ENCODE data around the gene NUMA1.

Gene NUMA1, protein sequence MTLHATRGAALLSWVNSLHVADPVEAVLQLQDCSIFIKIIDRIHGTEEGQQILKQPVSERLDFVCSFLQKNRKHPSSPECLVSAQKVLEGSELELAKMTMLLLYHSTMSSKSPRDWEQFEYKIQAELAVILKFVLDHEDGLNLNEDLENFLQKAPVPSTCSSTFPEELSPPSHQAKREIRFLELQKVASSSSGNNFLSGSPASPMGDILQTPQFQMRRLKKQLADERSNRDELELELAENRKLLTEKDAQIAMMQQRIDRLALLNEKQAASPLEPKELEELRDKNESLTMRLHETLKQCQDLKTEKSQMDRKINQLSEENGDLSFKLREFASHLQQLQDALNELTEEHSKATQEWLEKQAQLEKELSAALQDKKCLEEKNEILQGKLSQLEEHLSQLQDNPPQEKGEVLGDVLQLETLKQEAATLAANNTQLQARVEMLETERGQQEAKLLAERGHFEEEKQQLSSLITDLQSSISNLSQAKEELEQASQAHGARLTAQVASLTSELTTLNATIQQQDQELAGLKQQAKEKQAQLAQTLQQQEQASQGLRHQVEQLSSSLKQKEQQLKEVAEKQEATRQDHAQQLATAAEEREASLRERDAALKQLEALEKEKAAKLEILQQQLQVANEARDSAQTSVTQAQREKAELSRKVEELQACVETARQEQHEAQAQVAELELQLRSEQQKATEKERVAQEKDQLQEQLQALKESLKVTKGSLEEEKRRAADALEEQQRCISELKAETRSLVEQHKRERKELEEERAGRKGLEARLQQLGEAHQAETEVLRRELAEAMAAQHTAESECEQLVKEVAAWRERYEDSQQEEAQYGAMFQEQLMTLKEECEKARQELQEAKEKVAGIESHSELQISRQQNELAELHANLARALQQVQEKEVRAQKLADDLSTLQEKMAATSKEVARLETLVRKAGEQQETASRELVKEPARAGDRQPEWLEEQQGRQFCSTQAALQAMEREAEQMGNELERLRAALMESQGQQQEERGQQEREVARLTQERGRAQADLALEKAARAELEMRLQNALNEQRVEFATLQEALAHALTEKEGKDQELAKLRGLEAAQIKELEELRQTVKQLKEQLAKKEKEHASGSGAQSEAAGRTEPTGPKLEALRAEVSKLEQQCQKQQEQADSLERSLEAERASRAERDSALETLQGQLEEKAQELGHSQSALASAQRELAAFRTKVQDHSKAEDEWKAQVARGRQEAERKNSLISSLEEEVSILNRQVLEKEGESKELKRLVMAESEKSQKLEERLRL (N-terminal part only)

DNA sequence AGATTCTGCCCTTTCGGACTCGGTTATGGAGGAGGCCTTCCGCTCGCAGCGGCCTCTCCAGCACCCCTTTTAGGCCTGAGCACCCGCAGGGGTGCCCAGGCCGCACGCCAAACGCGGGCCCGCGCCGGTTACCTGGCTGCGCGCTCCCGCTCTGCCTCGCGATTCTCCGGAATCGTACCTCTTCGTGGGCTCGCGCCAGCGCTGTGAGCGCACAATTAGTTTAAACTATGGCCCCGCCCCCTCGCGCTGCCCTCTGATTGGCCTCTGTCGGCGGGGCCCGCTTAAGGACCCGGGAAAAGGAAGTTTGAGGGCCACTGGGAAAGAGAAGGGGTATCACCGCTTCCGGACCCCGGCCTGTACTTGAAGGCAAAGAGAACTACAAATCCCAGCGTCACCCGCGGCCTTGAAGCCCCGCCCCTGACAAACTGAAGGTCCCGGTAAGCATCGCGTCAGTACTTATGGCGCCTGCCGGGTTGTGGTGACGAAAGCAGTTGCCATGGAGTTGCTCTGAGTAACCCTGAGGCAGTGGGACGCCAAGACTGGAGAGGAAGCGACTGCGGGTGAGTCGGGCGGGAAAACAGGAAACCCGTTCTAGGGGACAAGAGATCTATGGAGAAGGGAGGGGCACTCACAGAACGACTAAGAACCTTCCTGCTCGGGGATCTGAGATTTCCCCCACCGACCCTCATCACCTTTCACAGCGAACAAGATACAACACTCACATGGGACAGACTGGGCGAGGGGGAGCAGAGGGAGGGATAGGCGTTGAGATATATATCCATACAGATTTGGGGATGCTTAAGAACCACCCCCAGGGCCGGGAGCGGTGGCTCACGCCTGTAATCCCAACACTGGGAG lies at the start of gene NUMA1, which contains the start of gene LRRC51:
Gene NUMA1, minus strand, starts transcription at position 217 of the 858 bp plus-strand sequence. CDS start 44,599 bp downstream, outside the sequence.
Gene LRRC51, plus strand, starts transcription at position 525 of the 858 bp plus-strand sequence. CDS start 8,234 bp downstream, outside the sequence.
- Histone ChIP-seq H3K9me3 (ENCODE audit: control insufficient read depth in 2 of 2, low read length in 2 of 2) (no peaks in the 10 kb centered on the region), H3K4me3 (ENCODE audit: low read length in 2 of 2) (peak within 1 kb of the TSS; percentile 84 to 91), H3K27me3 (ENCODE audit: control insufficient read depth in 2 of 2, insufficient read depth in 2 of 2, low read length in 2 of 2) (no peaks in the 10 kb centered on the region), H3K27ac (ENCODE audit: low read depth in 2 of 2, low read length in 2 of 2) (peak within 1 kb of the TSS; percentile 94 to 95), H3K9ac (ENCODE audit: low read depth in 1 of 2, low read length in 2 of 2) (peak within 1 kb of the TSS; percentile 81 to 85), H3K36me3 (ENCODE audit: control insufficient read depth in 2 of 2, insufficient read depth in 2 of 2, low read length in 2 of 2) (no peaks in the 10 kb centered on the region), H3K4me1 (ENCODE audit: control insufficient read depth in 2 of 2, insufficient read depth in 2 of 2, low read length in 2 of 2) (peaks cover 12 to 16% of the 10 kb centered on the region in 2 donors)

DNA sequence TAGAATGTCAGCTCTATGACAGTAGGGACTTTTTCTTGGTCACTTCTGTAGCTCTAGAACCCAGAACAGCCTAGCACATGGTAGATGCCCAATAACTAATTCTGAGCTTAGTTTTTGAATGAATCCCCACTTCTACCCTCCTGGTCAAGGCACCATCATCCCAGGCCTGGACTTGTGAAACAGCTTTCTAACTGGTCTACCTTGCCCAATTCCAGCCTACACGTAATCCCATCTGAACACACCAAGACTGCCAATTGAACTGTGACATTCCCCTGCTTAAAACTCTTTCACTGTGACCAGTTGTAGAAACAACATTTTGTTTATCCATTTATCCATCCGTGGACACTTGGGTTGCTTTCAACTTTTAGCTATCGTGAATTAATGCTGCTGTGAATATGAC lies 49.0 kb upstream of the NUMA1 start:
- Histone ChIP-seq H3K4me1 (ENCODE audit: control insufficient read depth in 2 of 2, insufficient read depth in 2 of 2, low read length in 2 of 2) (peaks cover 0 to 2% of the 10 kb centered on the region in 2 donors), H3K27ac (ENCODE audit: low read depth in 2 of 2, low read length in 2 of 2) (no peak overlapping the region), H3K36me3 (ENCODE audit: control insufficient read depth in 2 of 2, insufficient read depth in 2 of 2, low read length in 2 of 2) (no peaks in the 10 kb centered on the region), H3K27me3 (ENCODE audit: control insufficient read depth in 2 of 2, insufficient read depth in 2 of 2, low read length in 2 of 2) (peaks cover 0 to 2% of the 10 kb centered on the region in 2 donors), H3K4me3 (ENCODE audit: low read length in 2 of 2) (no peak overlapping the region), H3K9me3 (ENCODE audit: control insufficient read depth in 2 of 2, low read length in 2 of 2) (no peaks in the 10 kb centered on the region), H3K9ac (ENCODE audit: low read depth in 1 of 2, low read length in 2 of 2) (no peak overlapping the region)

DNA sequence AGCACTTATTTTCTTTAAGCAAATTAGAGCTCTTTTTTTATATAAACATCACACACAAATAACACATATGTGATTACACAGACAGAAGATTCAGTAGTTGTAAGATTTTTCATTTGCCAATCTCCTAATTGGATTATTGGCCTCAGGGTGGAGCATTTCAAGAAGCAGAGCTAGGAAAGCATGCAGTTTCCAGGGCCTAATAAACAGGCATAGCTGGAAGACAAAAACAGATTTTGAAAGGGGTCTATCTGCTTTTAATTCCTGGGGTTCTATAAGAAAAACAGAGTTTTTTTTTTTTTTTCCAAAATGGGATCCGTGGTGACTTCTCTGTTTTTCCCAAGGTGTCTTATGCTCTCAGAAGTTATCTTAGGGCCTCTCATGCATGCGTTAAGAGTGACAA lies 47.6 kb upstream of the NUMA1 start:
- H3K4me1 ChIP-seq (ENCODE audit: control insufficient read depth in 2 of 2, insufficient read depth in 2 of 2, low read length in 2 of 2), result peaks cover 0 to under 1% of the 10 kb centered on the region in 2 donors
- no peak overlapping the region for H3K9ac ChIP-seq (ENCODE audit: low read depth in 1 of 2, low read length in 2 of 2)
- no peaks in the 10 kb centered on the region for H3K36me3 ChIP-seq (ENCODE audit: control insufficient read depth in 2 of 2, insufficient read depth in 2 of 2, low read length in 2 of 2)
- H3K27ac ChIP-seq (ENCODE audit: low read depth in 2 of 2, low read length in 2 of 2), result no peak overlapping the region
- H3K27me3 ChIP-seq (ENCODE audit: control insufficient read depth in 2 of 2, insufficient read depth in 2 of 2, low read length in 2 of 2), result no peaks in the 10 kb centered on the region
- H3K4me3 ChIP-seq (ENCODE audit: low read length in 2 of 2), result no peak overlapping the region
- H3K9me3 ChIP-seq (ENCODE audit: control insufficient read depth in 2 of 2, low read length in 2 of 2), result no peaks in the 10 kb centered on the region

DNA sequence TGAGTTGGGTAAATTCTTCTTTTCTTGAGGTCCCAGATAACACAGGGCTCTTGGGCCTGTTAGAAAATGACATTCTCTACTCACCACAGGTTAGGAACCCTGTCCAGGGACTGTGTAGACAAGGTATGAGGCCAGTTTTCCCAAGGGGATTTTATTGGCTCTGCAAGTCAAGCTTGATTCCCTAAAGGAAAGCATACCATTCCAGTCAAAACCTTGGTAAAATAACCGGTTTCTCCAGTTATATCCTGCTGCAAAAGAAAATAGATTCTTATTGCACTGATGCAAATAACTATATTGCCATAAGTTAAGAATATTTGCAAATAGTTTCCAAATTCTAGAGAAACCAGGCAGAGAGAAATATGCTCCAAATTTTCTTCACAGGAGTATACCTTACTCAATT lies 45.6 kb upstream of the NUMA1 start:
- Histone ChIP-seq H3K9ac (ENCODE audit: low read depth in 1 of 2, low read length in 2 of 2) (no peak overlapping the region), H3K9me3 (ENCODE audit: control insufficient read depth in 2 of 2, low read length in 2 of 2) (no peaks in the 10 kb centered on the region), H3K27me3 (ENCODE audit: control insufficient read depth in 2 of 2, insufficient read depth in 2 of 2, low read length in 2 of 2) (no peaks in the 10 kb centered on the region), H3K4me1 (ENCODE audit: control insufficient read depth in 2 of 2, insufficient read depth in 2 of 2, low read length in 2 of 2) (no peaks in the 10 kb centered on the region), H3K27ac (ENCODE audit: low read depth in 2 of 2, low read length in 2 of 2) (no peak overlapping the region), H3K4me3 (ENCODE audit: low read length in 2 of 2) (no peak overlapping the region), H3K36me3 (ENCODE audit: control insufficient read depth in 2 of 2, insufficient read depth in 2 of 2, low read length in 2 of 2) (no peaks in the 10 kb centered on the region)

DNA sequence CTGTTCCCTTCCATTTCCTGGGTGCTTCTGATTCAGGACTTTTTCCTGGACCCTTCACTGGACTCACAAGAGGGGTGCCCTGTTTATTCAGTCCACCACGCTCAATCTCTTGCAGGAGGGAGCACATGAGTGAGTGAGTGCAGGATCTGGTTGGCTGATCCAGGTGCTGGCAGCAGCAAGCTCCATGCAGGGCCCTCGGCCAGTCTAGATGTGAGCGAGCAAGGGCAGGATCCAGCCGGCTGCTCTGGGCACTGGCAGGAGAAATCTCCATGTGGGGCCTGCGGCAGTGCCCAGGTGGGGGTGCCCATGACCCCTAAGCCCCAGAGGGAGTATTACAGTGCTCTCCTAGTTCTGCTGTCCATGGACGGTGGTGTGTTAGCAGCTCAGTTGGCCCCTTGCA lies 43.7 kb upstream of the NUMA1 start:
- no peak overlapping the region for H3K9ac ChIP-seq (ENCODE audit: low read depth in 1 of 2, low read length in 2 of 2)
- no peaks in the 10 kb centered on the region for H3K9me3 ChIP-seq (ENCODE audit: control insufficient read depth in 2 of 2, low read length in 2 of 2)
- H3K4me3 ChIP-seq (ENCODE audit: low read length in 2 of 2), result no peak overlapping the region
- no peaks in the 10 kb centered on the region for H3K36me3 ChIP-seq (ENCODE audit: control insufficient read depth in 2 of 2, insufficient read depth in 2 of 2, low read length in 2 of 2)
- H3K27ac ChIP-seq (ENCODE audit: low read depth in 2 of 2, low read length in 2 of 2), result no peak overlapping the region
- no peaks in the 10 kb centered on the region for H3K27me3 ChIP-seq (ENCODE audit: control insufficient read depth in 2 of 2, insufficient read depth in 2 of 2, low read length in 2 of 2)
- no peaks in the 10 kb centered on the region for H3K4me1 ChIP-seq (ENCODE audit: control insufficient read depth in 2 of 2, insufficient read depth in 2 of 2, low read length in 2 of 2)

DNA sequence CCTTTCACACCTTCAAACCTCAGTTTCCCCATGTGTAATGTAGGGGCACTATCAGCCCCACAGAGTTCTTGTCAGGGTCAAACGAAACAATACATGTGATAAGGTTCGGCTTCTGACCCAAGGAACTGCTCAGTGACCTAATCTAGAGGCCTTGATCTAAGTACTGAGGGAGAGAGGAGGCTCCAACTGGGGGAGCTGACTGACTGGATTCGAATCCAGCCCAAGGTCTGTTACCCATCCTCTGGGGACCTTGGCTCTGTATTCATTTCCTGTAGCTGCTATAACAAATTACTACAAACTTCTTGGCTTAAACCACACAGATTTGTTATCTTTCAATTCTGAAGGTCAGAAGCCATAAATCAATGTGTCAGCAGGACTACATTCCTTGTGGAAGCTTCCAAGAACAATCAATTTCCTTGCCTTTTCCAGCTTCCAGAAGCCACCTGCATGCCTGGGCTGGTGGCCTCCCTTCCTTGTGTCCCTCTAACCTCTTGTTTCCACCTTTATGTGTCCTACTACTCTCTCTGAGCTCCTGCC lies 42.8 kb upstream of the NUMA1 start:
- Histone ChIP-seq H3K4me1 (ENCODE audit: control insufficient read depth in 2 of 2, insufficient read depth in 2 of 2, low read length in 2 of 2) (no peaks in the 10 kb centered on the region), H3K27ac (ENCODE audit: low read depth in 2 of 2, low read length in 2 of 2) (no peak overlapping the region), H3K9ac (ENCODE audit: low read depth in 1 of 2, low read length in 2 of 2) (no peak overlapping the region), H3K9me3 (ENCODE audit: control insufficient read depth in 2 of 2, low read length in 2 of 2) (no peaks in the 10 kb centered on the region), H3K4me3 (ENCODE audit: low read length in 2 of 2) (no peak overlapping the region), H3K27me3 (ENCODE audit: control insufficient read depth in 2 of 2, insufficient read depth in 2 of 2, low read length in 2 of 2) (no peaks in the 10 kb centered on the region), H3K36me3 (ENCODE audit: control insufficient read depth in 2 of 2, insufficient read depth in 2 of 2, low read length in 2 of 2) (no peaks in the 10 kb centered on the region)

DNA sequence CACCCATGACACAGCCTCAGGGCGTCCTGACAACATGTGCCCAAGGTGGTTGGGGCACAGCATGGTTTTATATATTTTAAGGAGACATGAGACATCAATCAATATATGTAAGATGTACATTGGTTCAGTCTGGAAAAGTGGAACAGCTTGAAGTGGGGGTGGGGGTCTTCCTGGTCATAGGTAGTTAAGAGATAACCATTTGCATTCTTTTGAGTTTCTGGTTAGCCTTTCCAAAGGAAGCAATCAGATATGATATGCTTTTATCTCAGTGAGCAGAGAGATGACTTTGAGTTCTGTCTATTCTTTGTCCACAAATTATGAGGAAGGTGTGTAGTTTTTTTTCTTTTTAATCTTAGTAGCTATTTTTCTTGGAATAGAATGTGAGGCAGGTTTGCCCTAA lies 42.3 kb upstream of the NUMA1 start:
- no peak overlapping the region for H3K27ac ChIP-seq (ENCODE audit: low read depth in 2 of 2, low read length in 2 of 2)
- no peaks in the 10 kb centered on the region for H3K27me3 ChIP-seq (ENCODE audit: control insufficient read depth in 2 of 2, insufficient read depth in 2 of 2, low read length in 2 of 2)
- no peaks in the 10 kb centered on the region for H3K36me3 ChIP-seq (ENCODE audit: control insufficient read depth in 2 of 2, insufficient read depth in 2 of 2, low read length in 2 of 2)
- no peaks in the 10 kb centered on the region for H3K4me1 ChIP-seq (ENCODE audit: control insufficient read depth in 2 of 2, insufficient read depth in 2 of 2, low read length in 2 of 2)
- H3K9ac ChIP-seq (ENCODE audit: low read depth in 1 of 2, low read length in 2 of 2), result no peak overlapping the region
- no peaks in the 10 kb centered on the region for H3K9me3 ChIP-seq (ENCODE audit: control insufficient read depth in 2 of 2, low read length in 2 of 2)
- H3K4me3 ChIP-seq (ENCODE audit: low read length in 2 of 2), result no peak overlapping the region

DNA sequence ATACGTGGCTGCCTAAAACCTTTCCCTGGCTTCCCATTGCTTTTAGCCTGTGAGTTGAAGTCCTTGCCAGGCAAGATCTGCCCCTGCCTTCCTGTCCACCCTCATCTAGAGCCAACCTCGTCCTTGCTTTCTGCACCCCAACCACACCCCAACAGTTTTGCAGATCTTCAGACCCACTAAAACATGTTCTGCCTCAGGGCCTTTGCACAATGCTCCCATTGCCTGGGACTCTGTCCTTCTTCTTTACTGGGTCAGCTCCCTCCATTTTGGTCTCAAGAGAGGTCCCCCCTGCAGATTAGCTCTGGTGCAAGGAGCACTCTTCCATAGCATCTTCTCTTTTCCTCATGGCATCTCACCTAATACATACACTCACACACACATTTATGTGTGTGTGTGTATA lies 40.6 kb upstream of the NUMA1 start:
- H3K9me3 ChIP-seq (ENCODE audit: control insufficient read depth in 2 of 2, low read length in 2 of 2), result no peaks in the 10 kb centered on the region

DNA sequence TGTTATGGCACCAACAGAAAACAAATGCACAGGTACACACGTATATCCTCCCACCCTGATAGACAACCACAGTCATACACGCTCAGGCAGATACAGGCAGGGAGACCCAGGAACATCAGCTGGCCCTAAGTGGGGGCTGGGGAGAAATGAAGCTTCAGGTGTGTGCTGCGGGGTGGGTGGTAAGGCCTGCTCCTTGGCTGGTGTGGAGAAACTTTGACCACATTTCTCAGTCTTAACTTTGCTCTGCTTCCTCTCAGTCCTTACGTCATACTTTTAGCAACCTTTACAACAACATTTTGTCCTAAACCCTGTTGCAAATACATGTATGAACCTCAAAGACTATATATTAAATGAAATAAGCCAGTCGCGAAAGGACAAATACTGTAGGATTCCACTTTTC lies 38.9 kb upstream of the NUMA1 start:
- no peaks in the 10 kb centered on the region for H3K9me3 ChIP-seq (ENCODE audit: control insufficient read depth in 2 of 2, low read length in 2 of 2)
- H3K27ac ChIP-seq (ENCODE audit: low read depth in 2 of 2, low read length in 2 of 2), result peak overlapping the region in 1 of 2 donors; percentile 4
- no peak overlapping the region for H3K4me3 ChIP-seq (ENCODE audit: low read length in 2 of 2)

More for the DNA sequence above, 40.6 kb upstream of the NUMA1 start:
- H3K27ac ChIP-seq (ENCODE audit: low read depth in 2 of 2, low read length in 2 of 2), result no peak overlapping the region
- H3K36me3 ChIP-seq (ENCODE audit: control insufficient read depth in 2 of 2, insufficient read depth in 2 of 2, low read length in 2 of 2), result no peaks in the 10 kb centered on the region
- no peaks in the 10 kb centered on the region for H3K27me3 ChIP-seq (ENCODE audit: control insufficient read depth in 2 of 2, insufficient read depth in 2 of 2, low read length in 2 of 2)
- no peaks in the 10 kb centered on the region for H3K4me1 ChIP-seq (ENCODE audit: control insufficient read depth in 2 of 2, insufficient read depth in 2 of 2, low read length in 2 of 2)
- no peak overlapping the region for H3K9ac ChIP-seq (ENCODE audit: low read depth in 1 of 2, low read length in 2 of 2)
- H3K4me3 ChIP-seq (ENCODE audit: low read length in 2 of 2), result no peak overlapping the region

More for the DNA sequence above, 38.9 kb upstream of the NUMA1 start:
- H3K4me1 ChIP-seq (ENCODE audit: control insufficient read depth in 2 of 2, insufficient read depth in 2 of 2, low read length in 2 of 2), result no peaks in the 10 kb centered on the region
- H3K36me3 ChIP-seq (ENCODE audit: control insufficient read depth in 2 of 2, insufficient read depth in 2 of 2, low read length in 2 of 2), result no peaks in the 10 kb centered on the region
- no peak overlapping the region for H3K9ac ChIP-seq (ENCODE audit: low read depth in 1 of 2, low read length in 2 of 2)
- no peaks in the 10 kb centered on the region for H3K27me3 ChIP-seq (ENCODE audit: control insufficient read depth in 2 of 2, insufficient read depth in 2 of 2, low read length in 2 of 2)
